ENCODE data around the gene KRR1. TPM values are rescaled to one million over a fixed set of nuclear protein-coding genes. Genes with fewer than 3 reads are reported as not detected.

KRR1 gene
- total RNA-seq, 6 experiments from 2014 or later: 14.1 to 25.3 (median 20.3) TPM

DNA sequence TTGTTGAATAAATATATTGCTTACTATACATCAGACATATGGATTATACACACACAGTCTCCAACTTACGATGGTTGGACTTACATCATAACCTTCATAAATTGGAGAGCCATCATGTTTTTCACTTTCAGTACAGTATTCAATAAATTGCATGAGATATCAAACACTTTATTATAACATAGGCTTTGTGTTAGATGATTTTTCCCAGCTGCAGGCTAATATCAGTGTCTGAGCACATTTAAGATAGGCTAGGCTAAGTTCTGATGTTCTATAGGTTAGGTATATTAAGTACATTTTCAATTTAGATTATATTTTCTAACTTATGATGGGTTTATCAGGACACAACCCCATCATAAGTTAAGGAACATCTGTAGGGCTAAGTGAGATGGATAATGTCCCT, 17.9 kb upstream of the KRR1 start:
- Histone ChIP-seq H3K4me3 (no peak overlapping the region), H3K36me3 (no peaks in the 10 kb centered on the region), H3K9me3 (no peaks in the 10 kb centered on the region), H3K27me3 (no peaks in the 10 kb centered on the region), H3K27ac (no peak overlapping the region), H3K4me1 (no peaks in the 10 kb centered on the region)
- DNase-seq (no peak), ATAC-seq (no peak)
- TF ChIP-seq, protein P1, sequence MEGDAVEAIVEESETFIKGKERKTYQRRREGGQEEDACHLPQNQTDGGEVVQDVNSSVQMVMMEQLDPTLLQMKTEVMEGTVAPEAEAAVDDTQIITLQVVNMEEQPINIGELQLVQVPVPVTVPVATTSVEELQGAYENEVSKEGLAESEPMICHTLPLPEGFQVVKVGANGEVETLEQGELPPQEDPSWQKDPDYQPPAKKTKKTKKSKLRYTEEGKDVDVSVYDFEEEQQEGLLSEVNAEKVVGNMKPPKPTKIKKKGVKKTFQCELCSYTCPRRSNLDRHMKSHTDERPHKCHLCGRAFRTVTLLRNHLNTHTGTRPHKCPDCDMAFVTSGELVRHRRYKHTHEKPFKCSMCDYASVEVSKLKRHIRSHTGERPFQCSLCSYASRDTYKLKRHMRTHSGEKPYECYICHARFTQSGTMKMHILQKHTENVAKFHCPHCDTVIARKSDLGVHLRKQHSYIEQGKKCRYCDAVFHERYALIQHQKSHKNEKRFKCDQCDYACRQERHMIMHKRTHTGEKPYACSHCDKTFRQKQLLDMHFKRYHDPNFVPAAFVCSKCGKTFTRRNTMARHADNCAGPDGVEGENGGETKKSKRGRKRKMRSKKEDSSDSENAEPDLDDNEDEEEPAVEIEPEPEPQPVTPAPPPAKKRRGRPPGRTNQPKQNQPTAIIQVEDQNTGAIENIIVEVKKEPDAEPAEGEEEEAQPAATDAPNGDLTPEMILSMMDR (IDR thresholded peaks at IDR 0.05): no peak
- TF ChIP-seq POLR2A (IDR thresholded peaks at IDR 0.05): no peak
- 75% methylated on average over 1 of the region's 1 CpG for WGBS (ENCODE audit: insufficient coverage, low coverage, low lambda C conversion rate, missing lambda C conversion rate)
- intact Hi-C loops (cut with DNase I): loop anchor here (10.0 kb wide), 1 partner anchor 505 kb away; the partner anchor contains the start of gene PHLDA1 (in 2 of the 2)

DNA sequence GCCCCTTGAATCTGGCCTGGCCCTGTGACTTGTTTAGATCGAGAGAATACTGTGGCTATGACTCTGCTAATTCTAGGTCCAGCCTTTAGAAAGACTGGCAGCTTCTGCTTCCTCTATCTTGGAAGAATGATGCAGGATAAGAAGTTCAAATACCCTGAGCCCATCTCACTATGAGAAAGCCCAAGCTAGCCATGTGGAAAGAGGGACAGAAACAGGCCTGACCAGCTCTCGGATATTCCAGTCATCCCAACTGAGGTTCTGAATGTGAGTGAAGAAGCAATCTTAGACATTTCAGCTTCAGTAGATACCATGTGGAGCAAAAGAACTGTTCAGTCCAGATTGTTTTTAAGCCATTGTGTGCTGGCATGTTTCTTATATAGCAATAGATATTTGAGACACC, 17.3 kb upstream of the KRR1 start:
- TF ChIP-seq POLR2A (IDR thresholded peaks at IDR 0.05): no peak
- TF ChIP-seq, protein P1 (IDR thresholded peaks at IDR 0.05): no peak
- Histone ChIP-seq H3K27me3 (no peaks in the 10 kb centered on the region), H3K4me3 (no peak overlapping the region), H3K9me3 (no peaks in the 10 kb centered on the region), H3K36me3 (no peaks in the 10 kb centered on the region), H3K27ac (no peak overlapping the region), H3K4me1 (no peaks in the 10 kb centered on the region)
- 80% methylated on average over 2 of the region's 2 CpGs for WGBS (ENCODE audit: insufficient coverage, low coverage, low lambda C conversion rate, missing lambda C conversion rate)
- ATAC-seq (no peak), DNase-seq (no peak)
- intact Hi-C loops (cut with DNase I): loop anchor here (10.0 kb wide), 1 partner anchor 506 kb away; the partner anchor contains the start of gene PHLDA1 (in 2 of the 2)

DNA sequence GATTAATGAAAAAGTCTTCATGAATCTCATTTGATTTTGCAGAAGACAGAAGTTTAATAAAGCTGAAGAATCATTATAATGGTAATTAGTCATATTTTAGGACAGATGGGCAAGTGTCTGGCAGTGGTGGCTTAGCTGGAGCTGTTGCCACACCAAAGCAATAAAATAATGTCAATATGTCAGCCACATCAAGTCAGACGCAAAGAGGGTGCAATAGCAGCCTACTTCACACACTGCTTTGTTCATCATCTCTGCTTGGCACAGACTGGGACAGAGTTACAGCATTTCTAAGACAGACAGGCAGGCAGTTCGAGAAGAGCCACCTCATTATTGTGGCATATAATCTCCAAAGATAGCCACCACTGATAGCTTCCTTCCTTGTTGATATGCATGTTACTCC, 16.9 kb upstream of the KRR1 start:
- intact Hi-C loops (cut with DNase I): loop anchor here (10.0 kb wide), 1 partner anchor 507 kb away; the partner anchor contains the start of gene PHLDA1 (in 2 of the 2)
- ATAC-seq (no peak), DNase-seq (no peak)
- TF ChIP-seq POLR2A (IDR thresholded peaks at IDR 0.05): no peak
- TF ChIP-seq, protein P1 (IDR thresholded peaks at IDR 0.05): no peak
- H3K9me3 ChIP-seq: no peaks in the 10 kb centered on the region
- H3K27ac ChIP-seq: no peak overlapping the region
- WGBS (ENCODE audit: insufficient coverage, low coverage, low lambda C conversion rate, missing lambda C conversion rate): 67% methylated on average over 1 of the region's 2 CpGs
- H3K4me3 ChIP-seq: no peak overlapping the region
- no peaks in the 10 kb centered on the region for H3K4me1 ChIP-seq
- H3K27me3 ChIP-seq: no peaks in the 10 kb centered on the region
- no peaks in the 10 kb centered on the region for H3K36me3 ChIP-seq

DNA sequence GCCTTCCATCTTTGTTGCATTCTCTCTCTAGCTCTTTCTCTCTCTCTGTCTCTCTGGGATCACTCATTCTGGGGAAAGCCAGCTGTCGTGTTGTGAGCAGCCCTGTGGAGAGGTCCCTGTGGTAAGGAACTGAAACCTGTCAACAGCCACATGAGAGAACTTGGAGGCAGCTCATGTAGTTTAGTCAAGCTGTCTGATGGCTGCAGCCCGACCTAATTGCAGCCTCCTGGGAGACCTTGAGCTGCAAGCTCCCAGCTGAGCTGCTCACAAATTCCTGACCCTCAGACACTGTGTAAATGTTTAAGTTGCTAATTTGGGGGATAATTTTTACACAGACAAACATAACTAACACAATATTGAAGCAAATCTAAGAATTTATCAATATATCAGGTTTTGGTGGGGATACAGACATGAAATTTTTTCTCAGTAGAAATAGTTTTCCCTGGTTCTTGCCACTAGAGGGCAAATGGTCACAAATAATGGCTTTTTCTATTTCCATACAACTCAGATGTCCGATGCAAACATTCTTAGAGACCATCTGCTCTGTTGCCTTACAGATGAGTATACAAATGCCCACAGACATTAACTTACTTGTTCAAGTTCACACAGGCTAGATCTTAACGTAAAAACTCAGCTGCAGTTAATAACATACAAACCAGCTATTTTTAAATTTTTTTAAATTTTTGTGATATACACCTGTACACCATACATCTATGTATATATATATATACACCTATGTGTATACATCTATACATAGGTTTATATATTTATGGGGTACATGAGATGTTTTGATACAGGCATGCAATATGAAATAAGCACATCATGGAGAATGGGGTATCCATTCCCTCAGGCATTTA, 15.5 kb upstream of the KRR1 start:
- Histone ChIP-seq H3K4me1 (no peaks in the 10 kb centered on the region), H3K27ac (no peak overlapping the region), H3K4me3 (no peak overlapping the region), H3K36me3 (no peaks in the 10 kb centered on the region), H3K9me3 (no peaks in the 10 kb centered on the region), H3K27me3 (no peaks in the 10 kb centered on the region)
- WGBS (ENCODE audit: insufficient coverage, low coverage, low lambda C conversion rate, missing lambda C conversion rate): 6% methylated on average over 3 of the region's 4 CpGs
- no peak for TF ChIP-seq POLR2A (IDR thresholded peaks at IDR 0.05)
- TF ChIP-seq, protein P1 (IDR thresholded peaks at IDR 0.05): peak; percentile 61 to 77 (median 73)
- ATAC-seq (peak; percentile 62 to 81 (median 71)), DNase-seq (no peak)
- intact Hi-C loops (cut with DNase I): loop anchor here (10.0 kb wide), 1 partner anchor 508 kb away; the partner anchor contains the start of gene PHLDA1 (in 2 of the 2)
